ENCODE data around the gene POLD3. TPM values are rescaled to one million over a fixed set of nuclear protein-coding genes. Genes with fewer than 3 reads are reported as not detected.

POLD3 gene
- total and polyA plus RNA-seq, 10 of the 15 experiments (the other 5 are each of a cell fraction or from before 2014, with no cell fraction given): 23.8 to 63.7 (median 38.7) TPM

GRCh38 chr11:74620531-74620930, 28.1 kb downstream of the POLD3 start (continued):
- TF ChIP-seq ZBTB40 (IDR thresholded peaks at IDR 0.05; ENCODE audit: borderline replicate concordance): no peak

DNA sequence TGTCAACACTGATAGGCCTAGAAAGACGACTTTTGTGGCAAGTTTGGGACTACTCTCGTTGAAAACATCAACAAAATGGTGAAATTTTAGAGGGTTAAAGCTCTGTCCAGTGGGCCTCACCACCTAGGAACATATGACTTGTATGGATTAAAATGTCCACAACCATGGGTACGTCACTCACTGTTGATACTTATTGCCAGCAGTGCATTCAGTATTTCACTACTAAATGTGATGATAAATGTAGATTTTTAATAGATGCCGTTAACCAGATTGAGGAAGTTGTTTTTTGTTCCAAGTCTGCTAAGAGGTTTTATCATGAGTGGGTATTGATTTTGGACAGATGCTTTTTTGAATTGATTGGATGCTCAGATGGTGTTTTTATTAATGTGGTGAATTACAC, 33.7 kb downstream of the POLD3 start:
- Histone ChIP-seq H4K20me1 (ENCODE audit: control insufficient read depth, insufficient read depth) (no peaks in the 10 kb centered on the region), H3K4me2 (ENCODE audit: control insufficient read depth, insufficient read depth) (no peak overlapping the region), H3K4me1 (ENCODE audit: control insufficient read depth, insufficient read depth, low read length) (peaks cover 14% of the 10 kb centered on the region), H3K27me3 (replicated peaks in 1 of 2; ENCODE audit: control insufficient read depth in 2 of 2, insufficient read depth in 2 of 2, low read length in 1 of 2) (no peaks in the 10 kb centered on the region), H3K36me3 (ENCODE audit: control insufficient read depth in 2 of 2, insufficient read depth in 2 of 2, low read length in 1 of 2) (peaks cover 0 to 12% of the 10 kb centered on the region in 2 experiments; a peak in 2 of 4 replicates), H2AFZ (ENCODE audit: control insufficient read depth, low read depth, low read length) (no peak overlapping the region), H3K4me3 (no peak overlapping the region), H3K27ac (ENCODE audit: control insufficient read depth, insufficient read depth) (no peak overlapping the region), H3K9me3 (replicated peaks; ENCODE audit: control insufficient read depth, insufficient read depth, low read length) (no peaks in the 10 kb centered on the region), H3K79me2 (ENCODE audit: control insufficient read depth, insufficient read depth, low read length) (no peaks in the 10 kb centered on the region), H3K9ac (ENCODE audit: control insufficient read depth, insufficient read depth, low read length) (no peak overlapping the region)
- 96% methylated on average over 4 of the region's 4 CpGs for WGBS (ENCODE audit: insufficient coverage, insufficient replicate concordance, low lambda C conversion rate, missing lambda C conversion rate)
- intact Hi-C loops (cut with micrococcal nuclease; ENCODE audit: unreplicated experiment) (no loop called here), in situ Hi-C loops (cut with MboI) (no loop called here)
- FAIRE-seq: no peak
- CTCF ChIA-PET: no interaction called here
- POLR2A ChIA-PET: interaction anchor here (0.7 kb wide), 1 partner anchor 283 kb away, joined by 3 read pairs; no protein-coding TSS in a partner anchor
- BruUV-seq (replicated peaks): no TSS peak
- no peak for DNase-seq (ENCODE audit: low read depth, low spot score)
- RAD21 ChIA-PET (ENCODE audit: unreplicated experiment): interaction anchor here (0.7 kb wide), 1 partner anchor 117 kb away, joined by 3 read pairs; no protein-coding TSS in a partner anchor
- SMC1A ChIA-PET (ENCODE audit: uncharacterized antibody, unreplicated experiment): no interaction called here
- no peak for ATAC-seq
- TF ChIP-seq USF1 (IDR thresholded peaks at IDR 0.05; ENCODE audit: borderline replicate concordance, extremely low read length, insufficient read depth, low read depth, low read length) (no peak), NR2C2 (IDR thresholded peaks at IDR 0.05; ENCODE audit: borderline replicate concordance, control insufficient read depth, insufficient read length, low read depth) (no peak), ATF2 (IDR thresholded peaks at IDR 0.05; ENCODE audit: low read length) (no peak), RAD51 (IDR thresholded peaks at IDR 0.05) (no peak), IKZF1 (conservative IDR thresholded peaks at IDR 0.05) (no peak), RB1 (IDR thresholded peaks at IDR 0.05; ENCODE audit: borderline replicate concordance) (no peak), ZNF622 (IDR thresholded peaks at IDR 0.05) (no peak)
- TF ChIP-seq, protein P1, sequence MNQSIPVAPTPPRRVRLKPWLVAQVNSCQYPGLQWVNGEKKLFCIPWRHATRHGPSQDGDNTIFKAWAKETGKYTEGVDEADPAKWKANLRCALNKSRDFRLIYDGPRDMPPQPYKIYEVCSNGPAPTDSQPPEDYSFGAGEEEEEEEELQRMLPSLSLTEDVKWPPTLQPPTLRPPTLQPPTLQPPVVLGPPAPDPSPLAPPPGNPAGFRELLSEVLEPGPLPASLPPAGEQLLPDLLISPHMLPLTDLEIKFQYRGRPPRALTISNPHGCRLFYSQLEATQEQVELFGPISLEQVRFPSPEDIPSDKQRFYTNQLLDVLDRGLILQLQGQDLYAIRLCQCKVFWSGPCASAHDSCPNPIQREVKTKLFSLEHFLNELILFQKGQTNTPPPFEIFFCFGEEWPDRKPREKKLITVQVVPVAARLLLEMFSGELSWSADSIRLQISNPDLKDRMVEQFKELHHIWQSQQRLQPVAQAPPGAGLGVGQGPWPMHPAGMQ (IDR thresholded peaks at IDR 0.05; ENCODE audit: borderline replicate concordance): no peak
- TF ChIP-seq, protein P2, sequence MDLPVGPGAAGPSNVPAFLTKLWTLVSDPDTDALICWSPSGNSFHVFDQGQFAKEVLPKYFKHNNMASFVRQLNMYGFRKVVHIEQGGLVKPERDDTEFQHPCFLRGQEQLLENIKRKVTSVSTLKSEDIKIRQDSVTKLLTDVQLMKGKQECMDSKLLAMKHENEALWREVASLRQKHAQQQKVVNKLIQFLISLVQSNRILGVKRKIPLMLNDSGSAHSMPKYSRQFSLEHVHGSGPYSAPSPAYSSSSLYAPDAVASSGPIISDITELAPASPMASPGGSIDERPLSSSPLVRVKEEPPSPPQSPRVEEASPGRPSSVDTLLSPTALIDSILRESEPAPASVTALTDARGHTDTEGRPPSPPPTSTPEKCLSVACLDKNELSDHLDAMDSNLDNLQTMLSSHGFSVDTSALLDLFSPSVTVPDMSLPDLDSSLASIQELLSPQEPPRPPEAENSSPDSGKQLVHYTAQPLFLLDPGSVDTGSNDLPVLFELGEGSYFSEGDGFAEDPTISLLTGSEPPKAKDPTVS (IDR thresholded peaks at IDR 0.05; ENCODE audit: low read depth, low read length): no peak
